SIG-M5 treated with dmso at 0.1 percent for 504 hours (cell line): Measurements from ENCODE around the gene CRHR1.

ENCODE experiments used
- DNase-seq: peaks from one replicate; lab custom pipeline; 2025; ENCODE audit not compliant: unreplicated experiment; lab: John Stamatoyannopoulos, UW

CRHR1 gene

DNA sequence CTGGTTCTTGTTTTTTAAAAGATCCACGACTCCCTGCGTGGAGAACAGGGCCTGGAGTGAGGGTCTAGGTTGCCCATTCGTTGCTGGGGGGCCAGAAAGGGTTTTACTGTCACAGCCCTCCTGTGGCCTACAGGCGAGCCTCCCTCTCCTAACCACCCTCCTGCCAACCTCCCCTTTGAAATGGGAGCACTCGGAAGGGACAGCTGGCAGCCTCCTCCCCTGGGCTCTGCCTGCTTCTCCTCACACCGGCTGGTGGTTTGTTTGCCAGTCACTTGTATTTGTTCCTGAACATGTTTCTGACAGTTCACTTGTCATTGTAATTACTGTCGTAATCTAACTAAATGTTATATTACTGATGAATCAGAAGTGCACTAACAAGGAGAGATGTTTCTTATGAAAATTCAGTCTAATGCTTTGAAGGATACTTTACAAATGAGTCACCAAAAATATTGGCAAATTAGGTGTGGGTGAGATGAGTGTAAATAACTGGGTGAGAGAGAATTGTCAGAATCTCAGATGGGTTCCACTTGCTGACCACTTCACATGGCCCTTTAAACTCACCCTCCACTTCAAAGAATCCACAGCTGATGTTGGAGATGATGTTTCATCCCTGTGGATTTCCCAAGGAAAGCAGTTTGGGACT, 57.9 kb downstream of the CRHR1 start:
- no peak for DNase-seq

DNA sequence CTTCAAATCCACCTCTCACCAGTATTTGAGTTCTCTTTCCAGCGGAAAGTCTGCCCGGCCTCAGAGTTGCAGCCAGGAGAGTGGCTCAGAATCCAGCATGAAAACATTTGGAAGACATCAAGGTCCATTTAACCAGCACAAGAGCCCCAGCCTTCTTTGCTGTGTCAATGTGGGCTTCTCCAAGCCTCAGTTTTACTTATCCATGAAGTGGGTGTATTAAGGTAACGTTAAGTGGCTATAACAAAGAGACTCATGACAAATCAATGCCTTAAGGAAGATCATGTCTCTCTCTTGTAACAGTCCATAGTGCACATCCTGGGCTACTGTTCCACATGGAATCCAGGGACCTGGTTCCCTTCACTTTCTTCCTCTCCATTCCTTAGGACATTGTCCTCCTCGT, 59.6 kb downstream of the CRHR1 start:
- DNase-seq = no peak

DNA sequence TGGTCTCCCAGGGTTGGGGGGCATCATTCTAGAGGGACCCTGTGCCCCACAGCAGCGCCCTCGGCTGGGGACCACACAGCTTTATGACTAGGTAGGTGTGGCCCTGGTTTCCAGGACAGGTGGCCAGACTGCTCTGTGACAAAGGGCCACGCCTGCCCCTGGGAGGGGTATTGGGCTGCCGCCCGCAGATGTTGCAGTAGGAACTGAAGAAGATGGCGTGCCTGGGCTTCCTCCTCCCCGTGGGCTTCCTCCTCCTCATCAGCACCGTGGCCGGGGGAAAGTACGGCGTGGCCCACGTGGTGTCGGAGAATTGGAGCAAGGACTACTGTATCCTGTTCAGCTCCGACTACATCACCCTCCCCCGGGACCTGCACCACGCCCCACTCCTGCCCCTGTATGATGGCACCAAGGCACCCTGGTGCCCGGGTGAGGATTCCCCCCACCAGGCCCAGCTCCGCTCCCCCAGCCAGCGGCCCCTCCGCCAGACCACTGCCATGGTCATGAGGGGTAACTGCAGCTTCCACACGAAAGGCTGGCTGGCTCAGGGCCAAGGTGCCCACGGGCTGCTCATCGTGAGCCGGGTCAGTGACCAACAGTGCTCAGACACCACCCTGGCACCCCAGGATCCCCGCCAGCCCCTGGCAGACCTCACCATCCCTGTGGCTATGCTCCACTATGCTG, 60.7 kb downstream of the CRHR1 start, which contains the start of gene SPPL2C:
Gene SPPL2C (plus strand): TSS at position 187 of the 681 bp plus-strand sequence. CDS start 26 bp downstream, at position 213.
- no peak for DNase-seq

DNA sequence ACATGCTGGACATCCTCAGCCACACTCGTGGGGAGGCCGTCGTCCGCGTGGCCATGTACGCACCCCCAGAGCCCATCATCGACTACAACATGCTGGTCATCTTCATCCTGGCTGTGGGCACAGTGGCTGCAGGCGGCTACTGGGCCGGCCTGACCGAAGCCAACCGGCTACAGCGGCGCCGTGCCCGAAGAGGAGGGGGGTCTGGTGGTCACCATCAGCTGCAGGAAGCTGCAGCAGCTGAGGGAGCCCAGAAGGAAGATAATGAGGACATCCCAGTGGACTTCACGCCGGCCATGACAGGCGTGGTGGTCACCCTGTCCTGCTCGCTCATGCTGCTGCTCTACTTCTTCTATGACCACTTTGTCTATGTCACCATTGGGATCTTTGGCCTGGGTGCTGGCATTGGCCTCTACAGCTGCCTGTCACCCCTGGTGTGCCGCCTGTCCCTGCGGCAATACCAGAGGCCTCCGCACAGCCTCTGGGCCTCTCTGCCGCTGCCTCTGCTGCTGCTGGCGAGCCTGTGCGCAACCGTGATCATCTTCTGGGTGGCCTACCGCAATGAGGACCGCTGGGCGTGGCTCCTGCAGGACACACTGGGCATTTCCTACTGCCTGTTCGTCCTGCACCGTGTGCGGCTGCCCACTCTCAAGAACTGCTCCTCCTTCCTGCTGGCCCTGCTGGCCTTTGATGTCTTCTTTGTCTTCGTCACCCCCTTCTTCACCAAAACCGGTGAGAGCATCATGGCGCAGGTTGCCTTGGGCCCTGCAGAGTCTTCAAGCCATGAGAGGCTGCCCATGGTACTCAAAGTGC, 61.5 kb downstream of the CRHR1 start:
- no peak for DNase-seq

DNA sequence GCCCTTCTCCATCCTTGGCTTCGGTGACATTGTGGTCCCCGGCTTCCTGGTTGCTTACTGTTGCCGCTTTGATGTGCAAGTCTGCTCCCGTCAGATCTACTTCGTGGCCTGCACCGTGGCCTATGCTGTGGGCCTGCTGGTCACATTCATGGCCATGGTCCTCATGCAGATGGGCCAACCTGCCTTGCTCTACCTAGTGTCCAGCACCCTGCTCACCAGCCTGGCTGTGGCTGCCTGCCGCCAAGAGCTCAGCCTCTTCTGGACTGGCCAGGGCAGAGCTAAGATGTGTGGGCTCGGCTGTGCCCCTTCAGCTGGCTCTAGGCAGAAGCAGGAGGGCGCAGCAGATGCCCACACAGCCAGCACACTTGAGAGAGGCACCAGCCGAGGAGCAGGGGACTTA, 62.1 kb downstream of the CRHR1 start:
- DNase-seq = no peak

DNA sequence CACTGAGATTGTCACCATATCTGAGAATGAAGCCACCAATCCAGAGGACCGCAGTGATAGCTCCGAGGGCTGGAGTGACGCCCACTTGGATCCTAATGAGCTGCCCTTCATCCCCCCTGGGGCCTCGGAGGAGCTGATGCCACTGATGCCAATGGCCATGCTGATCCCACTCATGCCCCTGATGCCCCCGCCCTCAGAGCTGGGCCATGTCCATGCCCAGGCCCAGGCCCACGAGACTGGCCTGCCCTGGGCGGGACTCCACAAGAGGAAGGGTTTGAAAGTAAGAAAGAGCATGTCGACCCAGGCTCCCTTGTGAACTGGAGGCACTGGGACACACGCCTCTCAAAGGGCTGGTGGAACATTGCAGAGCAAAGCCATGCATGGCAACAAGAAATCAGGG, 62.5 kb downstream of the CRHR1 start:
- no peak for DNase-seq

DNA sequence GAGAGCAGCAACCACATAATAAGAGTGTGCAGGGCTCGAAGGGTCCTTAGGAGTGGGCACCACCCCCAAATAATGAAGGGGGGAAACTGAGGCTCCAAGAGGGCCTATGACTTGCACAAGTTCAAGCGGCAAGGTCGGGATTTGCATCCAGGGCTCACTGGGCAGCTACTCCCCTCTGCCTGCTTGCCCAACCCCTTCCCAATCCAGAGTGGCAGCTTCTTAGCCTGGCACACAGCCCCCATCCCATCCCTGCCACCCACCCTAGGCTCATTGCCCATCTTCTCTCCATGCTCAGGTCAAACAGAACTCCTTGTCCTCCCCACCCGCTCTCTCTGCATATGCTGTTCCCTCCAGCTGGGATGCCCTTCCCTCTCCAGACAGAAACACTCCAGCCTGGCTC, 63.0 kb downstream of the CRHR1 start:
- DNase-seq = no peak

DNA sequence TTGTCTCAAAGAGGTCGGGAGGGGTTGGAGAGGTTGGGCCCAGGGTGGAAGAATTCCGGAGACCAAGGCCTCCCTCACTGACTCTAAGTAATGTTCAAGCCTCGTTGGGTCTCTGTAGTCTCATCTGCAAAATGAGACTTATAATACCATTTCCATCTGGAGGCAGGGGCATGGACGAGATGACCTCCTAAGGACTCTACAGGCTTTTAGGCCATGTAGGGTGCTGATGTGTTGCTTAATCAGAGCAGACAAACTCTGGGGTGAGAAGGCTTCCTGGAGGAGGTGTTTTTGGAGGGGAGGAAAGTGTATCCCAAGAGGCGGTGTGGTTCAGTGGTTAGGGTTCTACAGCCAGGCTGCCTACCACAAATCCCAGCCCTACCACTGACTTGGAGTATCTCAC, 63.6 kb downstream of the CRHR1 start:
- no peak for DNase-seq

DNA sequence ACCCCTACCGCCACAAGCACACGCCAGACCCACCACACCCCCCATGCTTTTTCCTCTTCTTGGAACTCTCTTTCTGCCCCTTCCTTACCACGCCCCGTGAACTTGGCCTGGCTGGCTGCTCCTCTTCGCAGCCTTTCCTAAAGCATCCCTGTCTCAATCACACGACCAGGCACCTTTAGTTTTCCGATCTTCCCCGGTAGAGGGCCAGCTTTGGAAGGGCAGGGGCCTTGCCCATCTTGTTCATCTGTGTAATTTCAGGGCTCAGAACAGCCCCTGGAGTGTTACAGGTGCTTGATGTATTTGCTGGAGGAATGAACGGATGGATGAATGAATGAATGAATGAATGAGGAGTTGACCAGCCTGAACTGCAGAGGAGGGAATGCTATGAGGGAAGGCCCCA, 64.3 kb downstream of the CRHR1 start:
- DNase-seq = no peak

DNA sequence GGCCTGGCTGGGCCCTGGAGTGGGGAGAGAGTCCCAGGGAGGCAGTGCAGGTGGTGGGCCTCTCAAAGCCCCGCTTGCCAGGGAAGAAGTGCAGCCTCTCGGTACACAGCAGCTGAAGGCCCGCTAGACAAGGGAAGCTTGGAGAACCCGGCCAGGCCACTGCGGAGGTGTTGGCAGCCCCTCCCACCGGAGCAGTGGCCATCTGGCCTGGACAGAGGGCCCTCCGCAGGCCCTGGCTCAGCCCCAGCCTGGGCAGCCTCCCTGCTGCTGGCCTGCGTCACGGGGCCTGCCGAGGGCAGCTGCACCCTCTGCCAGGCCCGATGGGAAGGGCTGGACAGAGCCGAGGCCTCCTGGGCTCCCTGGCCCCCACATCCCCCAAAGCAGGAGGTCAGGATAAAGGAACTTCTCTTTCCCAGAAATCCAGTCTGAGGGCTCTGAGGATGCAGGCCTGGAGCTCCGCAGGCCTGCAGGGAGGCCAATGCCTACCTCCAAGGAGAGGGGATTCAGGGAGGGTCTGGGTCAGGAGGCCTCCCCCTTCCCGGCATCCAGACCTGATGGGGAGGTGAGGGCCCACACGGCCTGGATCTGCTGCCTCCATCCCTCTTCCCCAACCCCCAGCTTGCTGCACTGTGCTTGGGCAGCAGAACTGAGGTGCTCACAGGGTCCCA, 64.9 kb downstream of the CRHR1 start:
- no peak for DNase-seq

DNA sequence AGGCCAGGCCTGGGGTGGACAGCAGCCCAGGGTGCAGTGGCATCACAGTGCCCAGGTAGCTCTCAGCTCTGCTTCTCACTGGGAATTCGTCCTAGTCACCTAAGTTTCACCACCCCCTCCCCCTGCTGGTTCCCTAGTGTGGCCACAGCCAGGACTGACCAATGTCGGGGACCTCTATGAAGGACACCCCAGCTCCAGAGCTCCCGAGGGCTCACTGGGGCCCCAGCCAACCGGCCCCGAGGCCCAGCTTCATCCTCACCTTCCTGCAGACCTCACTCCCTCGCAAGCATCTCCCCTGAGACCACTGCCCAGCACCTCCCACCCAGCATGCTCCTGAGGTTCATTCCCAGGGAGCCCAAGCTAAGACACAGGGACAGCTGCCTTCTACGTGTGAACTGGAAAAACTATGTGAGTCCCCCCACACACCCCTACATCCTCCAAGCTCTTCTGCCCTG, 65.4 kb downstream of the CRHR1 start:
- DNase-seq = no peak

DNA sequence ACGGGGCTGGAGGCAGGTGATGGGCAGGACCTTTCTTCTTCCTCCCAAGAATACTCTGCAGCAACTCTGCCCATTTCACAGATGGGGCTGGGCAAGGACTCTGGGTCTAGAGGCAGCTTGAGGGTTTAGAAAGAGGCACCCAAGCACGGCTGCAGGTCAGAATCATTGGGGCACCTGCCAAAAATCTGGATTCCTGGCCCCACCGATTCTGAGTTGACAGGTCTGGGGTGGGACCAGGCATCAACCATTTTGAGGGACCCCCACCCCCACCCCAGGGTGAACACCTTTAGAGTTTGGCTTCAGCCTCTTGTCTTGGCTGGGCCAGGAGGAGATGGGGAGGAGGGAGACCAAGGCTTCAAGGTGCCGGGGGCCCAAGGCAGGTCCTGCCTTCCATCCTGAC, 65.9 kb downstream of the CRHR1 start:
- DNase-seq = no peak

DNA sequence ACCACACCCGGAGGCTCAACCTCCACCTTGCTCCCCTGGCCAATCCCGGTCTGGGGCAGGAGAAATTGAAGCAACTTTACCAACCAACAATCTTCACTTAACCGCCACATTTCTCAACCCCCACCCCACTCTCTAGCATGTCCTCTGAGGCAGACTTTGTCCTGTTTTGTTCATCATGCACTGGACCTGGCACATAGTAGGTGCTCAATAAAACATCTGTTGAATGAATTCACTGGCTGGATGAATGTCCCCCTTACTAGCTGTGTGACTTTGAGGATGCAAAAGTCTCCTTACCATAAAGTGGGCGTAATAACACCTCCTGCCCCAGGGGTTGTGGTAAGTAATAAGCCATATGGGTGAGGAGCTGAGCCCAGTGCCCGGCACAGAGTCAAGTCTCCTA, 66.3 kb downstream of the CRHR1 start:
- no peak for DNase-seq

DNA sequence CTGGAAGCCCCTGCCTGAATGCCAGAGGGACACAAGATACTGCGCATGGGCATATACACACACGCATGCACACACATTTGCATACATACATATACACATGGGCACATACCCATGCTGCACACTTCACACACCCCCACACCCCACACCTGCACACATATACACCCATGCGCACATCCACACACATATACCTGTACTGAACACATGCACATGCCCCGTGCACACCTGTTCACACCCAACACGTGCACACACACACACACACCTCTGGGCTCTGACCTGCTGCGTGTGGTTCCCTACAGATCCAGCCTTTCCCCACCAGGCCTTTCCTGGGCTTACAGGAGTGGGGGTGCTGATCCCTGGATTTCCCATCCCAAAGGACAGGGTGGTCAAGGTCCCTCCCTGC, 66.9 kb downstream of the CRHR1 start:
- DNase-seq = no peak

DNA sequence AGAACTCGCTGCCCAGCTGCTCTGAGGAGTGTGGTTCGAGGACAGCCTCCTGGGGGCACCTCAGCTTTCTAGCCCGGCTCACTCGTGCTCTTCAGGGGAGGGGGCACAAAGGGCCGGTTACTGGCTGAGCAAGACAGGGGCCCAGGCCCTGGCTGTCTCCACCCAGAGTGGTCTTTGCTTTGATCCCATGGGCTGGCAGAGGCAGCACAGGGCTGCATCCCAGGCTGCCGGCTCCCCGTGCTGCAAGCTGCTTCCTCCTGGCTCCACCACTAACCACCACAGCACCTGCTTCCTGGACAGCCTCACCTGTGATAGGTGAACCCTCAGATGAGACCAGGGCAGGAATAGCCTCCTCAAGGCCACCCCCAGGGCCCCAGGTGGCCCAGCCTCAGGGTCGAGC, 67.3 kb downstream of the CRHR1 start:
- DNase-seq = no peak

DNA sequence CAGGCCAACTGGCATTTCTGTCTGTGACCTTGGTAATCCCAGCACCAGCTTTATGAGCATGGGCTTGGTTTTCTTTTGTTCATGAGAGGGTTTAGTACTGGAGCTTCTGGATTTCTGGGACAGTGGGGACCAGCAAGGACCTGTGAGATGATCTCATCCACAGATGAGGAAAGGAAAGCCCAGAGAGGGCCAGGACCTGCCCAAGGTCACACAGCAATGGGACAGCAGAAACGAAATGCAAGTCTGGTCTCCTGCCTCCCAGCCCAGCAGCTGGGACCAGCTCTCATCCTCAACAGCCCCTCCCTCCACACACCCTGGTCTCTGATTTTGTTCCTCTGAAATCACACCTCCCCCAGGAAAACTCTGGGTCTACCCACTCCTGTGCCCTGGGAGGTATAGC, 67.8 kb downstream of the CRHR1 start:
- no peak for DNase-seq

DNA sequence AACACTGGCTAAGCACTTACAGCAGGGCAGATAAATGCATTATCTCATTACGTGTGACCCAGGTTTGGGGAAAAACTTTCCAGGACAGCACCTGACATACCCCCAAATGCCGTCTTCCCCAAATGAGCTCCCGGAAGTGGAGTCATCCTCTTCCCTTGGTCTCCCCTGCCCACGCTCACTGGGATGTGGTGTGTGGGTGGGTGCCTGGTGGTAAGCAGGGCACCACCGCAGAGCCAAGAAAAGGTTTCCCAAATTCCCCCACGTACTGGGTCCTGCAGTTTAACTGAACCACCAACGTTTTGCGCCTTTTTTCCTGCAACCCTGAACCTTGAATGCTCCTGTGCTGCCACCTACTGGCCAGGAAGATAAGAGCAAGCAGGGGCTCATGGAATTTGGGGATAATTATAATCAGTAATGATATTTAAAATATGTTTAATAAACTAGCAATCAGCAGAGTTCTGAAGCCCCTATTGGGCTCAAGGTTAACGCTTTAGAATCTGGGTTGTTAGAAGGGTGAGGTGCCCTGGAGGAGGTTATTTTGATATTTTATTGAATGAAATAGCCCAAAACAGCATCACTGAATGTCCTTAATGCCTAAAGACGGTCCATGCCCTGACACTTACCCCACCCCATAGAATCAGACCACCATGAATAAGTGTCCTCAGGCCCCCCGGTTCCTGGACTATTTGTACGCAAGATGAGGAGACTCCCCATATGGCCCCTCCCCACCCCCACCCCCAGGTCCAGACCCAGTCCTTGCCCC, 68.6 kb downstream of the CRHR1 start:
- peak; percentile 54 for DNase-seq

DNA sequence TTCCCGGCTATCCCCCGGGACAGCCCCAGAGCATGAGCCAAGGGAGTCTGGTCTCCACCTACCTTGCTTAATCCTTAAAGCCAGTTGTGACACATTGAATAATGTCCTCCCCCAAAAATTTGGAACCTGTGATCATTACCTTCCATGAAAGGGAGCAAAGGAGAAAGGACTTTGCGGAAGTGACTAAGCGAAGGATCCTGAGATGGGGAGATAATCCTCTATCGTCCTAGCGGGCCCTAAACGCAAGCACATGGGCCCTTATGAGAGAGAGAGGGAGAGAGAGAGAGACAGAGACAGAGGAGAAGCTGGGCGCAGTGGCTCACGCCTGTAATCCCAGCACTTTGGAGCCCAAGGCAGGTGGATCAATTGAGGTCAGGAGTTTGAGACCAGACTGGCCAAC, 70.1 kb downstream of the CRHR1 start:
- no peak for DNase-seq

DNA sequence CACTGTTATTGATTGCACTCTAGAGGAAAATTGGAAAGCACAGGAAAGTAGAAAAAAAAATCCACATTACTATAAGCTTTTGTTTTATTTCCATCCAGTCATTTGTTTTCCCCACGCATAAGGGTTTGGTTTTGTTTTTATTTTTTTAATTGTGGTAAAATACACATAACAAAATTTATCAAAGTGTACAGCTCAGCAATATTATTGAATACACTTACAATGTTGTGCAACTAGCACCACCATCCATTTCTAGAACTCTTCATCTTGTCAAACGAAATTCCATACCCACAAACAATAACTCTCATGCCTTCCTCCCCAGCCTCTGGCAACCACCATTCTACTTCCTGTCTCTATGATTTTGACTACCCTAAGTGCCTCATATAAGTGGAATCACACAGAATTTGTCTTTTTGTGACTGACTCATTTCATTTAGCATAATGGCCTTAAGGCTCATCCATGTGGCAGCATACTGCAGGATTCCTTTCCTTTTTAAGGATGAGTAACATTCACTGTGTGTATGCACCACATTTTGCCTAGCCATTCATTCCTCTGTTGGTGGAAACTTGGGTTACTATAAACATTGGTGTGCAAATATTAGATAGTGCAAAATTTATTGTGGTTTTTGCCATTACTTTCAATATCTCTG, 71.7 kb downstream of the CRHR1 start:
- no peak for DNase-seq

DNA sequence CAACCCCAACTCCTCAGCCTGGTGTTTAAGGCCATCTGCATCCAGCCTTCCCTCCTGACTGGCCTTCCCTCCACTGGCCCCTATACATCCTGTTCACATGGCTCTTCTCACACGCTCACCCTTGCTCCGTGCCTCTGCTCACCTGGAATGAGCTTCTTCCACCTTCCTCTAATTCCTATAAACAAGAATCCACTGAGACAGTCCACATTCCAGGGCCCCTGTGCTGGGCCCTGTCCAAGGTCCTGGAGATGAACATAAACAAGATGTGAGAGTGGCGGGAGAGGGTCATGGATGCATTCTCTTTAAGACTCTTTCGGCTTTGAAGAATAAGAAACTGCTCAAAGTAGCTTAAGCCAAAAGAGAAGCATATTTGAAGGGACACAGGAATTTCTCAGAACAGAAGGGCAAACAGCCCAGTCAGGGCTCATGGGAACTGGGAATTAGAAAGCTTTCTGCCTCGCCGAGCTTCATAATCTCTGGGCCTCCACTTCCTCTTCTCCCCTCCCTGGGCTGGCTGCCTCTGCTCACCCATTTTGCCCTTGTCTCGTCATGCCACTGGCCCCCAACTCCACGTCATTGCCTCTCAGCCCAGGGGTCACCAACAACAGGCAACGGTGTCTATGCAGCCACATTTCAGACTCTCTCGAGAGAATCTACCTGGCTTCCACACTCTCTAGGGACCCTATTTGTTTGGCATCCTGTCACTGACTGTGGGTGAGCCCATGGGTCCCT, 74.0 kb downstream of the CRHR1 start:
- DNase-seq = peak; percentile 2
